ENCODE results near the gene NUDT17. TPM values are rescaled to one million over a fixed set of nuclear protein-coding genes. Genes with fewer than 3 reads are reported as not detected.

The NUDT17 gene
- total and polyA plus RNA-seq, 2 of the 4 experiments (the other 2 are of a cell fraction), result 2.3 to 2.8 TPM

DNA sequence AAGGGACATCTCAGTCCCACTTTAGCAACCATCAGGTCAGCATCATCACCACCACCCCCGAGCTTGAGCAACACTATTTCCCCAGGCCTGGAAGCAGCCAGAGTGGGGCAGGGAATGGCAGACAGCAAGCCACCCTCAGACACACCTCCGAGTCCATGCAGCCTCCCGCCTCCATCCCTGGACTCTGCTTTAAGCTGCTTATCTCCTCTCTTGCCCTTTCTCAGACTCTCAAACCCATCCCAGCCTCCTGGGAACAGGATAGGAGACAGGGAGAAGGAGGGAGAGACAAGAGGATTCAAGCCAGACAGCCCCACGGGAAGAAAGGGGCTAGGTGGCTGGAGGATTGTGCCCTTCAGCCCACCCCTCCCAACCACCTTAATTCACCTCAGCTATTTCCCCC is 11.7 kb downstream of the NUDT17 start:
- DNase-seq (no peak), ATAC-seq (ENCODE audit: low read depth) (no peak)
- POLR2A ChIA-PET (ENCODE audit: unreplicated experiment), result no interaction called here
- Histone ChIP-seq H3K27me3 (ENCODE audit: control insufficient read depth, insufficient read depth, low read length) (no peaks in the 10 kb centered on the region), H4K5ac (ENCODE audit: low read depth, low read length) (no peak overlapping the region), H3K23ac (ENCODE audit: low read depth, low read length) (0 out of 2 replicates have a peak overlapping the region, but pooled peaks have one; percentile 11), H2AK9ac (replicated peaks; ENCODE audit: low read depth, low read length, poor library complexity) (peak overlapping the region; percentile 23), H3K18ac (ENCODE audit: low read depth, low read length) (no peak overlapping the region), H3K56ac (ENCODE audit: extremely low read depth, insufficient read depth, low read length) (no peak overlapping the region), H3K4me3 (ENCODE audit: insufficient read depth, low read depth, low read length) (no peak overlapping the region), H2BK5ac (ENCODE audit: low read depth, low read length, poor library complexity, severe bottlenecking) (no peak overlapping the region), H3K9me3 (ENCODE audit: control insufficient read depth, insufficient read depth, low read length) (no peaks in the 10 kb centered on the region), H3K14ac (replicated peaks; ENCODE audit: low read depth, low read length) (no peak overlapping the region), H4K8ac (ENCODE audit: low read depth in 2 of 2, low read length in 2 of 2) (no peak overlapping the region), H2BK120ac (ENCODE audit: low read depth, low read length) (no peak overlapping the region), H3K4me1 (ENCODE audit: control insufficient read depth, insufficient read depth, low read length) (peaks cover 3% of the 10 kb centered on the region), H3K4me2 (ENCODE audit: low read depth, low read length) (no peak overlapping the region), H3K79me1 (ENCODE audit: low read depth in 1 of 2, low read length in 2 of 2) (peaks cover 19 to 54% of the 10 kb centered on the region in 2 experiments), H3K9me1 (ENCODE audit: insufficient read depth, low read length) (peaks cover 16% of the 10 kb centered on the region), H3K4ac (ENCODE audit: low read depth, low read length) (no peak overlapping the region), H3K36me3 (ENCODE audit: control insufficient read depth, insufficient read depth, low read length) (peaks cover 37% of the 10 kb centered on the region), H2AFZ (replicated peaks; ENCODE audit: low read length, poor library complexity) (no peak overlapping the region), H3K9ac (ENCODE audit: low read depth, low read length) (no peak overlapping the region), H4K91ac (ENCODE audit: insufficient read depth, low read depth, low read length) (no peak overlapping the region), H2AK5ac (ENCODE audit: low read depth, low read length) (no peak overlapping the region), H2BK20ac (ENCODE audit: low read depth, low read length) (no peak overlapping the region), H2BK15ac (ENCODE audit: low read depth, low read length) (no peak overlapping the region), H3K27ac (ENCODE audit: insufficient read depth, low read length) (no peak overlapping the region), H4K20me1 (ENCODE audit: insufficient read depth, low read length) (peaks cover 16% of the 10 kb centered on the region; the same call in 1 of the 2 replicates)
- no CpG with 5 or more reads among the region's 4 CpGs for WGBS, 2 experiments (ENCODE audit: extremely low coverage in 2 of 2, insufficient read length in 1 of 2)
- in situ Hi-C loops (cut with MboI; ENCODE audit: low sequenced_read_pairs) (no loop called here), intact Hi-C loops (cut with micrococcal nuclease) (loop anchor here (5.0 kb wide), 1 partner anchor 100 kb away; the partner anchor contains the start of gene LIX1L), dilution Hi-C loops (cut with HindIII; ENCODE audit: low sequenced_read_pairs, unreplicated experiment) (no loop called here)
- CTCF ChIA-PET, result interaction anchor here (1.4 kb wide), 1 partner anchor 11 kb away, joined by 3 read pairs; no protein-coding TSS in a partner anchor
- TF ChIP-seq NFE2L2 (IDR thresholded peaks at IDR 0.05; ENCODE audit: low read depth, low read length), result no peak
- TF ChIP-seq BHLHE40 (IDR thresholded peaks at IDR 0.05; ENCODE audit: low read depth, low read length), result no peak
- no peak for TF ChIP-seq RFX5 (IDR thresholded peaks at IDR 0.05; ENCODE audit: low read depth, low read length)
- TF ChIP-seq POLR2A (IDR thresholded peaks at IDR 0.05; ENCODE audit: low read depth, low read length), result no peak
- no peak for TF ChIP-seq MAFK (IDR thresholded peaks at IDR 0.05; ENCODE audit: low read depth, low read length)
- TF ChIP-seq, protein P1, sequence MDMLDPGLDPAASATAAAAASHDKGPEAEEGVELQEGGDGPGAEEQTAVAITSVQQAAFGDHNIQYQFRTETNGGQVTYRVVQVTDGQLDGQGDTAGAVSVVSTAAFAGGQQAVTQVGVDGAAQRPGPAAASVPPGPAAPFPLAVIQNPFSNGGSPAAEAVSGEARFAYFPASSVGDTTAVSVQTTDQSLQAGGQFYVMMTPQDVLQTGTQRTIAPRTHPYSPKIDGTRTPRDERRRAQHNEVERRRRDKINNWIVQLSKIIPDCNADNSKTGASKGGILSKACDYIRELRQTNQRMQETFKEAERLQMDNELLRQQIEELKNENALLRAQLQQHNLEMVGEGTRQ (IDR thresholded peaks at IDR 0.05; ENCODE audit: low read depth, low read length), result no peak
- no TSS peak for BruUV-seq (replicated peaks)
